HG03108 (cell line): ENCODE measurements around the gene PLET1.
A peak's percentile ranks its signal among the peaks of the same experiment; 100 is the strongest.

Experiments
- ATAC-seq: cut with Tn5 transposase; IDR thresholded peaks from one replicate; pipeline ENCODE4 v1.9.1; 2021; ENCODE audit warnings: moderate library complexity; ENCODE audit not compliant: unreplicated experiment

Gene PLET1

DNA sequence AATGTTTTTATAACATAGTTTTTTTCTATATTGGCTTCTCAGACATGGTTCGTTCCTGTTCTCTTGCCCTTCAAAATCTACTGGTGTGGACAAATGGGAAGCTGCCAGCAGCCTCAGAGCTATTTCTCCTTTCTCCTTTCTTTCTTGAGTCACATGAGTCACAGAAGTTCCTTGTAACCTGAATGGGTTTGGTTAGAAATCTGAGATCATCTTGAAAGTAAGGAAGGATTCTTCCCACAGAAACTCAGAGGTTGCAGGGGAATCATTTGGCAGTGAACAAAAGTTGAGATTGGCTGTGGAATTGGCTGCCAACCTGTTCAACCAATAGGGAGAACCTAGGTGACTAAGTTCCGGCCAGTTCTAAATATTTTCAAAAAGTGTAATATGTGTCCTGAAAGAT, 12.5 kb downstream of the PLET1 start:
- ATAC-seq: no peak

DNA sequence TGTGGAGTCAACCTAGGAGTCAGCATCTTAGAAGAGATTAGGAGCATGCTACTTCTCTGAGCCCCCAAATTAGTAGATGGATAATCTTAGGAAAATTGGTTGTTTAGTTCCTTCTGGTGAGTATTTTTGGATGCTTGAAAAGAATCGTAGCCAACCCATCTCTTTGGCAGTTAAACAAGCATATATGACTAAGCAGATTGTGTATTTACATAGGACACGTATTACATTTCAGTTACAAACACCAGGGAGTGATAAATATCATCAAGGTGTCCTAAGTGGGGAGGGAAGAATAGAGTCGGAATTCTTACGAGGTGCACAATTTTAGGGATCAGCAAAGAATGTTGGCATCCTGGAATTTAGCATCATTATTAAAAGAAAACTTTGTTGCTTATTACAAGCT, 13.5 kb downstream of the PLET1 start:
- no peak for ATAC-seq

DNA sequence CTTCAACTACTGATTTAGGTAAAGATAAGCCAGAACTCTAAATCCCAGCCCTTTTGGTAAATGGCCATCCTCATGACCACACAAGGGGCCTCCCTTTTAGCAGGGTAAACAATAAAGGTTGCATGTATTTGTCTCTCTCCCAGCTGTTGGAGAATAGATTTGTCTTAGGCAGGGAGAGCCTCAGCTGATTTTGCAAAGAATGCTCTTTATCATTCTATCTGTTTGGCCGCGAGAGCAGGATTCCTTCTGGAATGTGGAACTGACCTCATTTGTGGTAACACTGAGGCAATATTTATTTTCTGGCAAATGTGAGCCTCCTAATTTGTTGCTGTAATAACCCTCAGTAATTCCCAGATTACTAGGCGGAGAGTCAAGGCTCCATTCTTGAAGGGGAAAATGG, 19.2 kb downstream of the PLET1 start:
- no peak for ATAC-seq

DNA sequence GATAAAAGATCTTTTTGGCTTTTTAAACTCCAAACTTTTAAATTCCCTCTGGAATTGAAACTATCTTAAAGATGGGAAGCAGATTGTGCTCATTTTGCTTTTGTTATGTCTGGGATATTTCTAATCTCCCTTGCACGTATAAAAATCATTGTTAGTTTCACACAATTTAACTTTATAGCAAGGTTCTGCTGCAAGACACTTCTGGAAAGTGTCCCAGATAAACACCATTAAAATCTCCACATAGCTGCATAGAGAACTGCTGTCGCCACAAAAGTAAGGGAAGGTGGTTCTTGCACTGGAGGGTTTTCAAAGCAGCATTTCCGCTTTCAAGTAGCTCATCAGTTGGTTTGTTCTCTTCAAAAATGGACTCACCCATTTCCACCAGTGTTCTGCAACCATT, 22.6 kb downstream of the PLET1 start:
- ATAC-seq: no peak

DNA sequence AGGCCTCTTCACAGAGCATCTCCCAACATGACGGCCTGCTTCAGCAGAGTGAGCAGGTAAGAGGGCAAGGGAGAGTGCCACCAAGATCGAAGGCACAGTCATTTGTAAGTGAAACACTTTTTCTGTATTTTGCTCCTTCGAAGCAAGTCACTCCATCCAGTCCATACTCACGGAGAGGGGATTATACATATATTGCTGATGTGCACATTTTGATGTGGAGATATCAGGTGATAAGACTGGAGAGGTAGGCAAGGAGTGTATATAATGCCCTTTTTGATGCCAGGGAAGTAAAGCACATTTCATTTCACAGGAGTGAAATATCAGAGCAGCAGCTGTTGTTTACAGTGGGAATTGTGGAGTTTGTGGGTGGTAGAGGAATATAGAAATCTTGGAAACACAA, 23.2 kb downstream of the PLET1 start:
- ATAC-seq: no peak

DNA sequence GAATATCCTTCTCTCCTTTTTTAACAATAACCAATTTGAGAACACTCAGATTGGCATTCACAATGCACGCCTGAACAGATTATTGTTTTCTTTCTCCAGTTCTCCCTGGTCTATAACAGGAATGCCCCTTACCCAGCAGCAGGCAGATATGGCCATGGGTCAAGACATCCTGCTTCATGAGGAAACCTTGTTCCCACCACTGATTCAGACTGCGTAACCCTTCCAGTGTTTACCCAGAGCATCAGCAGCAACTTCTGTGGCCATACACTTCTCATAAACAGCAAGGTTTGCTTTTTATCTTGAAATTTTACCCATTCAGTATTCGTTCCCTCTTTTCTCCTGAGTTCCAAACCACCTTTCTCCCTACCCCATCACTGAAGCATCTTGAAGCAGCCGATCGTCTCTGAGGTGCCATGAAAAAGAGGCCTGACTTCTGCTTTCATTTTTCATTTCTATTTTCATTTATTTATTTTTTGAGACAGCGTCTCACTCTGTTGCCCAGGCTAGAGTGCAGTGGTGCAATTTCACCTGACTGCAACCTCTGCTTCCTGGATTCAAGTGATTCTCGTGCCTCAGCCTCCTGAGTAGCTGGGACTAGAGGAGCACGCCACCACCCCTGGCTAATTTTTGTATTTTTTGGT, 24.8 kb downstream of the PLET1 start:
- no peak for ATAC-seq

DNA sequence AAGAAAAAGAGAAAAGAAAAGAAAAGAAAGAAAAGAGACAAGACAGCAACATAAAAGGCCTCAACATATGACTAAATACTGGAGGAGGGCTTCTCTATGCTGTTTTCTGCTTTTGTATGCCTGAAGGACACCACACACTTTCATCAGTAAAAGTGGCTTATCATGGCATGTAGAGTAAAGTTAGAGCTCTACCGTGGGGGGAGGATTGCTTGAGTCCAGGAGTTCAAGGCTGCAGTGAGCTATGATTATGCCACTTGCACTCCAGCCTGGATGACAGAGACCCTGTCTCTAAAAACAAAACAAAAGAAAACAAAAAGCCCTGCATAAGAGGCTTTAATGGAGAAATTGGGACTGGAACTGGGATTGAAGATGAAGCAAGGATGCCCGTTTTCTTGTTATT, 28.7 kb downstream of the PLET1 start:
- no peak for ATAC-seq

DNA sequence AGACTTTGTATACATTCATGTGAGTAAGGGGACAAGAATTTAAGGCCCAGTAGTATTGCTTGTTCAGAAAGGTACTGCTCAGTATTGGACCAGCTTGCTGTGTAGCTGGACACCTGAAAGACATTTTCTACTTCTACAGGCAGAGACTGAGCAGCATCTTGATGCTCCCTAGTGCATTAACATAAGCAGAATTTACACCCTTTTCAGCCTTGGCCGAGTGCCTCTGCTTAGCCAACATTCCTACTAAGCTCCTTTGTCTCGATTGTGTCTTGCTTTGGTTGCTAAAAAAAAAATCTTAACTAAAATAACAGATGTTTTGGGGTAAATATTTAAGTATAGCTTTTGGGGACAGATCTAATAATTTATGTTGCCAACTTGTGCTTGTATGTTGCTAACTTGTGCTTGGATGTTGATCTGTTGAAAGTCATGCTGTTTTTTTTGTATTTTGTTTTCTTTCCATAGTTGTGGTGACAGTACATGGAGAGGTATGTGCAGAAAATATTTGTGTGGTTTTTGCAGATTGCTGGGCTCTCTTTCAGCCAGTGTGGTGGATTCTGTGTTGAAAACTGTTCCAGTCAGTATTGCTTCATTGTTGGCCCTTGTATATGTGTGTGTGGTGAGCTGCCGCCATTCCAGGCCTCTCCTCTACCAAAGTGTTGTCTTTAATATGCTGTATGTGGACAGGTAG, 30.8 kb downstream of the PLET1 start:
- no peak for ATAC-seq

DNA sequence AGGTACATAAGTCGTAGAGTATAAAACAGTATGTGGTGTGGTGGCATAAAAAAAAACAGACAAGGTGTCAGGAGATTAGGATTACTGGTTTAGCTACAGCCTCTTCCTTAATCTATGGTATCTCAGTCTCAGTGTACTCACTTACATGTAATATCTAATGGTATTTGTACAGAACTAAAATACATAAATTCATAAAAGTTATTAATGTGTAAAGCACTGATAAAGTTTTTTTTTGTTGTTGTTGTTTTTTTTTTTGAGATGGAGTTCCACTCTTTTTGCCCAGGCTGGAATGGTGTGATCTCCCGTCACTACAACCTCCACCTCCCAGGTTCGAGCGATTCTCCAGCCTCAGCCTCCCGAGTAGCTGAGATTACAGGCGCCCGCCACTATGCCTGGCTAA, 31.5 kb downstream of the PLET1 start:
- ATAC-seq: no peak

DNA sequence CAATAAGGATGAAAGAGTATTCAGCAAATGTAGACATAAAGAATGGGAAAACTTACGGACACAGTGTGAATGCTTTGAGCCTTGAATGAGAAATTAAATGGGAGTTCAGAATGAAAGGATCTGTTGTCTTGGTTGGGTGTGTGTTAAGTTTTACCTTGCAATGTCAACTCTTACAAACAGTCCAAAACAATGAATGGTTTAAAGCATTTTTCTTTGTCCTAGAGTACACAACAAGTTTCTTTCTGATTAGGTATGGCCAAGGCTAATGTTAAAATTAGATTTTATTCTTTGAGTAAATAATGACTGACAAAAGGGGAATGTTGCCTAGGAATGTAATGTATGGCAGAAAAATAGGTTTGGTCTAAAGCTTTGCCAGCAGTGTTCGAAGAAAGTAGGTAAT, 32.0 kb downstream of the PLET1 start:
- ATAC-seq: no peak

DNA sequence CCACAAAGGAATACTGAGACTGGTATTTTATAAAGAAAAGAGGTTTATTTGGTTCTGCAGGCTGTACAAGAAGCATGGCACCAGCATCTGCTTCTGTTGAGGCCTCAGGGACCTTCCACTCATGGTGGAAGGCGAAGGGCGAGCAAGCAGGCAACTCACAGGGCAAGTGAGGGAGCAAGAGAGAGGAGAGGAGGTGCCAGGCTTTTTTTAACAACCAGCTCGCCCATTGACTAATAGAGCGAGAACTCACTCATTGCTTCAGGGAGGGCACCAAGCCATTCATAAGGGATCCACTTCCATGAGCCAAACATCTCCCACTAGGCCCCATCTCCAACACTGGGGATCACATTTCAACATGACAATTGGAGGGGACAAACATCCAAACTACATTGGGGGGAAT, 33.2 kb downstream of the PLET1 start:
- ATAC-seq: no peak

DNA sequence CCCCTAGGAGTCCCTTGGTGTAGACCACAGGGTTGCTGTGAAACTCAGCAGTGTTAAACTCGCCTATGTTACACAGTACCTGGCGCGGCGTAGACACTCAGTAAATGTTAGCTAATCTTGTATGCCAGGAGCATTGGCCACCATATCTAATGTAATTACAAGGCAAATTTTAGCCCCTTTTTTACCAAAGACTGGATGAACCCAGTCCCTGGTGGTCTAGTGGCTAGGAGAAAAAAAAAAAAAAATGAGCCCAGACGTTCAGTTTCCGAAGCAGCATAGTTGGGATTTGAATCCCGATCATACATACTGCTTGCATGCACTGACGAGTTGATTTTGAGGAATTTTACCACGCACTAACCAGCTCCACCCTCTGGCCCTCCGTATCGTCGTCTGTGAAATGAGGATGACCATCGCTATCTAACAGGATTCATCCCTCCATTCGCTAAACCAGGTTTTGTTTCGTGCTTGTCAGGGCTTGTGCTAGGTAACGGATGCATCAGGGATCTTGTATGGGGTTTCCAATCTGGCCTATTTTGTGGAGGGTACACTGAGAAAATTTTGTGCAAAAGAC, 33.7 kb downstream of the PLET1 start:
- ATAC-seq: peak; percentile 27

DNA sequence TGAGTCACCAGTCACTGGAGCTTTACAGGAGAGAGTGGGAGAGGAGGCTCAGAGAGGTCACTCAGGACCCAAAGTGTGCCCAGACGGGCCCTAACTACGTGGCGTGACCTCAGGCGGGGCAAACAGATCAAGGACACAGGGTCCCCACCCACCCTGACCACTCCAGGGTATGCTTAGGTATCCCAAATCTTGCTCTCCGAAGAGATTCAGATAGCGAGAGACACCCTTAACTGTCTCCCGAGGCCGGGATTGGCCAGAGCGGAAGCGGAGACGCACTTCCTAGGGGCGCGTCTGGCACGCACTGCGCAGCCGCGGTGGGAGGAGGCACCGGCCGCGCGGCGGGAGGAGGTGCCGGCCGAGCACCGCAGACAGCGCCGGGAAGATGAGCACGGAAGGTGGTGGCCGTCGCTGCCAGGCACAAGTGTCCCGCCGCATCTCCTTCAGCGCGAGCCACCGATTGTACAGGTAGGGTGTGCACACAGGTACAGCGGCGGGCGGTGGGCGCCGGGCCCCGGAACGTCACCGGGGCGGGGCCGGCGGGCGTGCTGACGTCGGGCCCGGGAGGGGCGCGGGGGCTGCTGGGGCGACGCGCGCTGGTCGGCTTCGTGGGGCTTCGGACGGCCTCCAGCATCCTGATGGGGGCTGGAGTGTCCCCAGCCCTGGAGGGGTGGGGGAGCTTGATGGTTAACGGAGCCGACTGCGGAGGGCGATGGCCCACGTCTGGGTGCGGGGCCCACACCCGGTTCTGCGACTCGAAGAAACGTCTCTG, 34.4 kb downstream of the PLET1 start, which contains the start of gene PTS:
PTS (plus strand) TSS at position 367 of the 769 bp plus-strand sequence; CDS start at position 383, 16 bp downstream.
- peak; percentile 96 for ATAC-seq

DNA sequence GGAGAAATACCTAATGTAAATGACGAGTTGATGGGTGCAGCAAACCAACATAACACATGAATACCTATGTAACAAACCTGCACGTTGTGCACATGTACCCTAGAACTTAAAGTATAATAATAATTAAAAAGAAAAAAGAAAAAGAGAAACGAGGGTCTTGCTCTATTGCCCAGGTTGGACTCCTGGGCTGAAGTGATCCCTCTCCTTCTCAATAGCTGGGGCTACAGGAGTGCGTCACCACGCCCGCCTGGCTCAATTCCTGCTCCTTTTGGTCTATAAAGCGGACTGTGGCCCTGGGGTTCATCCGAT, 35.0 kb downstream of the PLET1 start:
- no peak for ATAC-seq

DNA sequence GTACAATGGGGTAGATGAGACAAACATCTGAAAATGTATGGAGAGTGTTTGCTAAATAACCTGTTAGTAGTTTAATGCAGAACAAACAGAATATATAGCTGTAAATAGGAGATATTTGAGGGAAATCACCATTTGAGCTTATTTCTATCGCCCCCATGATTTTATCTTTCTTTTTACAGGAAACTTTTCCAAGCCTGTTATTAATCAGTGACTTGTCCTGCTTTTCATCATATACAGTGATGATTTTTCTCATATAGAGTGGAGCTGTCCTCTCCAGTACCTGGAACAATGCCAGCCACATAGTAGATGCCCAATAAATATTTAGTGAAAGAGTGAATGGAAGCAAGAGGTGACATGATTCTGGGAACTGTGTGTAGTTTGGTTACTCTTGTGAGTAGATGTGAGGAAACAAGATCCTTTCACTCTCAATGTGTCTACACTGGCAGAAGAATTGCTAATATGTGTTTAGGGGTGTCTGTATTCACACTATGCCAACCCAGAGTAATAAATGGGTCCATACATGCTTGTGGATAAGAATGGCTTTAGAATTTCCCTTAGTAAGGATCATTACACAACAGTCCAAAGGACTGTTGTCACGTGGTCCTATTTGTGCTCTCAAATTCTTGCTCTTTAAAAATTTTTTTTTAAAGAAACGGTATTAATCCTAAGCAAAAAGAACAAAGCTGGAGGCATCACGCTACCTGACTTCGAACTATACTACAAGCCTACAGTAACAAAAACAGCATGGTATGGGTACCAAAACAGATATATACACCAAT, 36.7 kb downstream of the PLET1 start:
- ATAC-seq: no peak

DNA sequence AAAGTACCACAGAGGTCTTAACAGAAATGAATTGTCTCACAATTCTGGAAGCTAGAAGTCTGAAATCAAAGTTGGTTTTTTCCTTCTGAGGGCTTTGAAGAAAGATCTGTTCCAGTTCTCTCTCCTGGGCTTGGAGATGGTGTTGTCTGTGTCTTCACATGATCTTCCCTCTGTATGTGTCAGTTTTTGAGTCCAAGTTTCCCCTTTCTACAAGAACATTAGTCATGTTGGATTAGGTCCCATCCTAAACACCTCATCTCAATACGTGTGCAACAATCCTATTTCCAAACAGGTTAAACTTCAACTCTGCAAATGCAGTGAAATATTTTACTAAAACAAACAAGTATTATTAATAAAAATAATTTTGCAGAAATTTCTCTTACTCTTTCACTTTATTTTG, 37.5 kb downstream of the PLET1 start:
- no peak for ATAC-seq

DNA sequence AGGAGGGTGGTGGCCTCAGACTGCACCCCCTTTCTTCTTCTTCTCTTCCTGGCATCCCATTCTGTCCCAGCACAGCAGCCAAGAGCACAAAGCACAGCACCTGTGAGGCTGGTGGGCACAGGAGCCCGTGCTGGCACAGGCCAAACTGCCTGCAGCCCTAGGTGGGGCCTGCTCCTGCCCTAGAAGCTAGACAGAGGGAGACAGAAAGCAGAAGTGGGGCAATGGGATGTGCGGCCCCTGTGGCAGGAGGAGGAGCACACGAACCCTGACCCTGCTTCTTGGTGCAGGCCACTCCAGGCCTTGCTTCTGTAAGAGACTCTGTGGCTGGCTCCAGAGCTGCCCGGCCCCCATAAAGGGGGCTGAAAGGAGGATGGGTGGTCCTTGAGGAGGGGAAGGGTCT, 38.4 kb downstream of the PLET1 start:
- ATAC-seq: no peak

DNA sequence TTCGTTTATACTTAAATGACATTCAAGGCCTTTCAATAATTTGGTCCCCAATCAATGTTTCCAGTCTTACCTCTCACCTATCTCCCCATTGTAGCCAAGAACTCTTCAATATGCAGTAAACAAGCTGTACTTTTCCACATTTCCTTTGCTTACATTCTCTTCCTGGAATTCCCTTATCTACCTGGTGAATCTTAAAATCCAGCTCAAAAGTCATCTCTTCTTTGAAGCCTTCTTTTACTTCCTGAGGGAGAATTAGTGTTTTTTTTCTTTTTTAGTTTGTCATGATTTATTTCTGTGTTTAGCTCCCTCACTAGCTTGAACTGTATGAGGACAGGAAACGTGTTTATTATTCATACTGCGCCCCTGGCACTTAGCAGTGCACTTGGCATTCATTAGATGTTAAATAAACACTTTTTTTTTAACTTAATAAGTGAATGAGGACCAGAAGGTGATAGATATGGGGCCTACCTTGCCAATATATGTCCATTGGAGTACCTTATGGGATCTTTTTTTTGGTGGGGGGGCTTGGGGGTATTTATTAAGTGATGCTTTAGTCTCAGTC, 39.3 kb downstream of the PLET1 start:
- no peak for ATAC-seq

DNA sequence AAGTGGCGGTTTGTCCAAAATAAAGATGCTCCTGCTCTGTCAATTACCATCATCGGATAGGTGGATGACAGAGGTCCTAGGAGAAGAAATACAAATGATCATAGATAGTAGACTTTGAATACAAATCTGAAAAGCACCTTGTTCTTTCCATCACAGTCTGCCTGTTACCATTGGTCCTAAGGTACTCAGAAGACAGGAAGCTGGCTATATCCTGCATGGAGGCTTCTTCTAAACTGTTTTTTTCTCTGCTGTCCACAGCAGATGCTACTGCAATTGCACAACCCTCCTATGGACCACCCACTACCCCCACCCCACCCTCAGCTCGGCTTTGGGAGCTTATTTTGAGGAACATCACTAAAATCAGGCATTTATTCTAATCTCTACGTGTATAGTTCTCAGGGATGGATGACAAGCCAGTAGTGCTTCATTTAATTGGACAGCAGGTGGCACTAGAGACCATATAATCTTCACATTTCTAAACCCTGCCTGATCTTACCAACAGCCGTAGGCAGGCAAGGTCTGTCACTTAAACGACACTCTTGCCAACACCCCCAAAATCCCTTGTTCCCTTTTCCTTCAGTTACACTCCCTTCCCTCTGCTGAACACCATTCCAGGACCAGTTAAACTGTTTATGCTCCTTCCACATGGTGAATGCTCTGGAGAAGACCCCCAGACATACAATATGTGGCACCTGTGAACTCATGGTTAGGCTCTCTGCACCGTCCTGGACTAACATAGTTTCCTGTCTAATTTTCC, 41.0 kb downstream of the PLET1 start:
- peak; percentile 94 for ATAC-seq

DNA sequence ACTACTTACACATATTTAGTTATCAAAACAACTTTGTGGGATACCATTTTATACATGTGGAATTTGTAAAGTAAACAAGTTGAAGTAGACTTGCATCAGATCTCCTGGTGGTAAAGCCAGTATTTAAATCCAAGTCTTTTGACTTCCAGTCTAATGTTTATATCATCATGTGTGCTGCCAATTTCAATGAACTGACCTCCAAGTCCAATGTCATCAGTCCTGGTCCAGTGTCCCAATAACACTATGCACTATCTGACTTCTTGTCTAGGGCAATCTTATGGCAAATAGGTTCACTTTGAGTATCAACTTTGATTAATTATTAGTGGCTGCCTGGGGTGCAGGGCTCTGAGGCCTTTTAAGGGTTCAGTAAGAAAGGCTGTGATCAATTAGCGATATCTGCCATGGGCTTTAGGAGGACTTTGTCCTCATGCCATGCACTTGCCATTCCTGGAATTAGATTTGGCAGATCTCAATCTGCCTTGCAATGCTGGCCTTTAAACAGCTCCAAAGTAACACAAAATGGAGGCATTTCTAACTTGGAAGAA, 44.0 kb downstream of the PLET1 start:
- no peak for ATAC-seq
